Measurements from ENCODE around the gene ANXA8. TPM values are rescaled to one million over a fixed set of nuclear protein-coding genes. Genes with fewer than 3 reads are reported as not detected.

The ANXA8 gene
- total RNA-seq, 1 experiment from 2014 or later = 0.22 TPM

- H4K5ac ChIP-seq (ENCODE audit: insufficient read length, low read depth, low read length) = no peak overlapping the region
- H2BK15ac ChIP-seq (ENCODE audit: low read depth, low read length) = no peak overlapping the region
- no peaks in the 10 kb centered on the region for H4K20me1 ChIP-seq (ENCODE audit: control insufficient read depth, insufficient read depth, insufficient read length)
- no peak for TF ChIP-seq CTCF (conservative IDR thresholded peaks at IDR 0.05)
- H2AK5ac ChIP-seq (ENCODE audit: insufficient read length, low read length) = no peak overlapping the region
- no peak overlapping the region for H3K14ac ChIP-seq (ENCODE audit: insufficient read depth, low read length)
- H3K27me3 Mint-ChIP-seq (ENCODE audit: low read depth) = peaks cover 3% of the 10 kb centered on the region
- no peaks in the 10 kb centered on the region for H3K9me3 ChIP-seq (ENCODE audit: control insufficient read depth, low read depth, low read length)
- H3K79me2 ChIP-seq (ENCODE audit: insufficient read depth, low read length) = no peaks in the 10 kb centered on the region
- H3K36me3 Mint-ChIP-seq (ENCODE audit: insufficient read depth in 1 of 3, low read depth in 3 of 3) = no peaks in the 10 kb centered on the region
- no peak overlapping the region for H3K56ac ChIP-seq (ENCODE audit: insufficient read length, low read depth, low read length)
- H3K4me2 ChIP-seq (ENCODE audit: insufficient read depth, insufficient read length, low read length) = no peak overlapping the region
- H3K27ac Mint-ChIP-seq = no peak overlapping the region; a peak in 1 of 7 replicates
- no peaks in the 10 kb centered on the region for H3K79me1 ChIP-seq (ENCODE audit: insufficient read depth, low read depth, low read length, poor library complexity, severe bottlenecking)
- no peak overlapping the region for H4K91ac ChIP-seq (ENCODE audit: insufficient read length, low read depth, low read length)
- H3K4me3 Mint-ChIP-seq = no peak overlapping the region; a peak in 1 of 5 replicates
- H3K23ac ChIP-seq (ENCODE audit: insufficient read length, low read depth, low read length) = no peak overlapping the region
- no peak overlapping the region for H3K9ac ChIP-seq (ENCODE audit: extremely low read depth, insufficient read length, low read length)
- peaks cover 12 to 17% of the 10 kb centered on the region in 2 experiments for H3K4me1 Mint-ChIP-seq
- no peak overlapping the region for H4K8ac ChIP-seq (replicated peaks; ENCODE audit: insufficient read length, low read depth, low read length)
- H3K9me3 Mint-ChIP-seq = no peaks in the 10 kb centered on the region
- H3K18ac ChIP-seq (ENCODE audit: insufficient read length, low read depth, low read length) = no peak overlapping the region
- H3T11ph ChIP-seq (ENCODE audit: low read length) = no peak overlapping the region
- no peaks in the 10 kb centered on the region for H3K23me2 ChIP-seq (ENCODE audit: insufficient read length, low read depth, low read length, poor library complexity, severe bottlenecking)
- H3K4ac ChIP-seq (ENCODE audit: low read depth, low read length) = no peak overlapping the region
- H3K27me3 ChIP-seq (ENCODE audit: insufficient read depth, low read length) = no peaks in the 10 kb centered on the region
- H2BK5ac ChIP-seq (ENCODE audit: insufficient read length, low read length) = no peak overlapping the region
- H3K27ac ChIP-seq (ENCODE audit: insufficient read length, low read depth, low read length) = no peak overlapping the region
- H2BK120ac ChIP-seq (ENCODE audit: low read depth, low read length, poor library complexity, severe bottlenecking) = no peak overlapping the region
- no peak for DNase-seq
- no CpG with 5 or more reads among the region's 7 CpGs for WGBS (ENCODE audit: extremely low coverage, insufficient read length, low lambda C conversion rate)
- H2BK20ac ChIP-seq (ENCODE audit: low read depth, low read length, poor library complexity, severe bottlenecking) = no peak overlapping the region
- no peak overlapping the region for H2AFZ ChIP-seq (ENCODE audit: low read length)
- H2BK12ac ChIP-seq (ENCODE audit: insufficient read length, low read depth, low read length) = no peak overlapping the region
- no peaks in the 10 kb centered on the region for H3K4me1 ChIP-seq (ENCODE audit: insufficient read depth, low read length)
These were observed 30.5 kb downstream of the ANXA8 start for GRCh38 chr10:47453141-47454007.
